DLD1 (cell line): Measurements from ENCODE around the gene MAGI3.

Experiments used
- in situ Hi-C: cut with HindIII; loops from 2 replicates; pipeline ENCODE4 v1.10.0; 2017; ENCODE audit warnings: low sequenced_read_pairs

The MAGI3 gene

DNA sequence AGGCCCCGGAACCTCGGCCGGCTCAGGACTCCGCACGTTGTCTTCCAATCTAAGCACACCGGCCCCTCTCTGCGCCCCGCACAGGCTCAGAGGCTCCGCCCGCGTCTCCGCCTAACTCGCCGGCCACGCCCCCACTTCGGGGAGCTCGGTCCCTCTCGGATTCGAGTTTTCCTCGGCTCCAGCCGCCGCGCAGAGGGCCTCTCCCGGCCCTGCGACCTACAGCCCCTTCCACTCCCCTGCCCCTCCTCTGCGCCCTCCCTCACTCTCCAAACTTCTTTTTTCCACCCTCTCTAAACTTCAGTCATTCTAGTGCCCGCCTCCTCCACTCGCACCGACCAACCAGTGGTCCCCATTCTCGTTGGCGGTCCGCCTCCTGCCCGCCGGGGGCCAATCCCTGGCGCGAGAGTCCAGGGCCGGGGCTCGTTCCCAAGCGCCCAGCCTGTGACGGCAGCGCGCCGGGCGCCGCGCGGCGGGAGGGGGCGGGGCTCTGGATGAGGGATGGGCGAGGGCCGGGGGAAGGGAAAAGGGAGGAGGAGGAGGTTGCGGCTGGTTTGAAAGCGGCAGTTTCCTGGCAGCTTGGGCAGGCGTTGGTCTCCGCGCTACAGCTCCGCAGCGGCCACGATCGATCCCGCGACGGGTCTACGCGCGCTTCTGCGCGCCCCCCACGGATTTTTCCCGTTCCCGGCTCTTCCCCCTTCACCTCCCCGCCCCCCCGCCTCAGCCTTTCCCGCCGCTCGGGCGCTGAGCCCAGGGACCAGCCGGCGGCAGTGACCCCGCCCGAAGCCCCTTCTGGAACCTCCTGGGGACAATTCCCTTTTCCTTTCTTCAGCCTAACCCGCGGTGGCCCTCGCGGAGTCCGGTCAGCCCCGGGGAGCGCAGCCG, at the start of gene MAGI3:
MAGI3 (plus strand) TSS at position 563 of the 882 bp plus-strand sequence. CDS start 519 bp downstream, outside the sequence.
- in situ Hi-C loops = no loop called here

DNA sequence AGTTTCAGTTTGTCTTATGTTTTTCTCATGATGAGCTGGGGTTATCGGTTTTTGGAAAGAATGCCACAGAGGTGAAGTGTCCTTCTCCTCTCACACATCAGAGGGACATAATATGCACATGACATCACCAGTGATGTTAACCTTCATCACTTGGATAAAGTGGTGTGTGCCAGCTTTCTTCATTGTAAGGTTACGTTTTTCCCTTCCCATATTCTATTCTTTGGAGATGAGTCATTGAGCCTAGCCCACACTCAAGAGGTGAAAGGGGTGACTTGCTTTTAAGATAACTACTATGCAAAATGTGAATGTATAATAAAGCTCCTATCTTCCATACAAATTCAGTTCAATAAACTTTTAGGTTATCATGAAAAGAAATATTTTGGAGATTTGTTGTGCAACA, 36.7 kb upstream of the MAGI3 start:
- in situ Hi-C loops = no loop called here

DNA sequence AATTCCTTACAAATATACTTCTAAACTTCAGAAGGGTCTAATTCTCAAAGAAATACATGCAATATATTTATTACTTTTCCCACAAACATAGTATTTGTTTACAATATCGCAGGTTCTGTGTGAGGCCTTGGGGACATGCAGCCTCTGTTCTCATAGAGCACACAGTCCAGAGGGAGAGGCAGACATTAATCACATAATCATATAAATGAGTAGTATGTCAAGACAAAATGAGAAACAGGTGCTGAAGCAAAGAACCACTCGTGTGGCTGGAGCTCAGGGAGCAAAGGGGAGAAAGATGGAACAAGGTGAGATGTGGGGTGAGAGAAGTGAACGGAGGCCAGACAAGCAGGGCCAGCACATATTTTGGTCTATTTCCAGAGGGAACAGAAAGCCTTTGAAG, 26.4 kb upstream of the MAGI3 start:
- in situ Hi-C loops = no loop called here

DNA sequence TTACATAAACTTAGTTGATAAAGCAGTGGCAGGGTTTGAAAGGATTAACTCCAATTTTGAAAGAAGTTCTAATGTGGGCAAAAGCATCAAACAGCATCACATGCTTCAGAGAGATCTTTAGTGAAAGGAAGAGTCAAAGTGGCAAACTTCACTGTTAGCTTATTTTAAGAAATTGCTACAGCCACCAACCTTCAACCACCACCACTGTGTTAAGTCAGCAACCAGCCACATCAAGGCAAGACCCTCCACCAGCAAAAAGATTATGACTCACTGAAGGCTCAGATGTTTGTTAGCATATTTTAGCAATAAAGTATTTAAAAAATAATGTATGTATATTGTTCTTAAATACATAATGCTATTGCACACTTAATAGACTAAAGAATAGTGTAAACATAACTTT, 21.3 kb upstream of the MAGI3 start:
- in situ Hi-C loops = no loop called here

DNA sequence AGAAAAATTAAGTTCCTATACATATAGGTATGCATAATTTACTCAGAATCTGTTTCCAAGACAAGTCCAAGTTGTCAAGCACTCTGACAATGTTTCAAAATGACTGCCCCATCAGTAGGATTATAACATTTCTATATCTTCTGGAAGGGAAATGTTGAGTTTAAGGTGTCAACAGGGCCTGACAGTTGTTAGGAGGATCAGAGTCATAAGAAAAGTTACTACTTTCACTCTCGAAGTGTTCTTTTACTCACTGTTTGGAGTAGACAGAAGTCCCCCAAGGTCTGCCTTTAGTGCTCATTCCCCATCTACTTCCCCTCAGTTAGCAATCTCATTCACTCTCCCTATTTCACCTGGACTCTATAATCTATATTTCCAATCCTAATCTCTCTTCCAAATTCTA, 20.6 kb upstream of the MAGI3 start:
- in situ Hi-C loops = no loop called here

DNA sequence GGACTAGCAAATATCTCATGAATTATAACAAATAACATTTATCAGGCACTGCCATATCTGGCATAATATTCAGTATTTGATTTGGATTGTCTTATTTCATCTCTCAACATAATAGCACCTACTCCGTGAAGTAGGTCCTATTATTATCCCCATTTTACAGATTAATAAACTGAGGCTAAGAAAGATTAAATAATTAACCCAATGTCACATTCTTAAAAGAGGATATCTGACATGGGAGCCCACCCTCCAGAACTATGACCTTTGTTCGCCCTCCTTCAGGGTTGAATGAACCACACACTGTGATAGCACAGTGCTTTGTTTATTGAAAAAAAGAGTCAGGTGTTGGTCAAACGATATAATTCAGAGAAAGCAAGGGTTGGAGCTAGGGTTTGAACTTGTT, 19.4 kb upstream of the MAGI3 start:
- in situ Hi-C loops = no loop called here

DNA sequence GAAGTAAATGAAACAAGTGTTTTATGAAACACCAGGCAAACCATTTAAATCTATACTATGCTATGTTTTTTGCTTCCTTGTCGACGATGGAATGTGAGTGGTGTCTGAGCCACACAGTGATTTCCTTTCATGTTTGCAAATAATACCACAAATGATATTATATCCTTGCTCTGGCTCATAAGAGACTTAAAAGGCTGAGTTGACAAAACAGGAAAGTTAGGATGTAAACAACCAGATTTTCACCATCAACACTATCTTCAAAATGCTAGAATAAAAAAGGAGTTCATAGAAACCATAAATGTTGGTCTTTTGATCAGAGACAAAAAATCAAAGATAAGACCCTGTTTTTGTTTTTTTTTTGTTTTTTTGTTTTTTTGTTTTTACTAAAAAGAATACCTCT, 17.8 kb upstream of the MAGI3 start:
- in situ Hi-C loops = no loop called here

DNA sequence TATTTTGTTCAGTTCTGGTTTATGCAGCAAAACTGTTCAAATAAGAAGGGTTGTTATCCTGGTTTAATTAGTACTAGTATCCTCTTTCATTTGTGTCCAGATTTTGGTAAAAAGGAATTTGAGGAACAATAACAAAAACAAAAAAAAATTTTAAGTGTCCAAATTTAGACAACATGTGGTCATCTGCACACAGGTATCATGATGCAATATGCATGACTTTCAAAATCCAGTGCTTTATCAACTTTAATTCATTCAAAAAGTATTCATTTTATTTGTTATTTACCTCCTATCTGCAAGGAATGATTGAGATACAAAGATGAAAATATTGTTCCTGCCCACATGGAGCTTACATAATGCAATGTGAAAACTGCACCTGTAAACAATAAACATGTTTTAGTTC, 16.7 kb upstream of the MAGI3 start:
- in situ Hi-C loops = no loop called here

DNA sequence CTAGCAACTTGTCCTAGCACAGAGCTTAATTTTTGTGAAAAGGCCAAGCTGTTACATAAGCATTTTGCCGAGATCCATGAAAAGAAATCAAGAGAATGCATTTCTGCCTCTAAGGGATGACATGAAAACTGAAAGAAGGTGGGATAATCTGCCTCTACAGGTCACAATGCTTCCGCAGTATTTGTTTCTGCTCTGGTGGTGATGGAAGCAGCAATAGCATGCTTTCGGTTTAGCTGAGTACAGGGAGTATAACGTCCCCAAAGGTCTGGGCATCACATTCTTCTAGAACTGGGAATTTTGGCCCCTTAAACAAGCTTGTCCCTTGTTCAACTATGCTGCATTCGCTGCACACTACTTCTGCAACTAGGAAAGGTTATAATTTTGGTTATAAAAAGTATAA, 14.4 kb upstream of the MAGI3 start:
- in situ Hi-C loops = loop anchor here (5.0 kb wide), 1 partner anchor 39 kb away; no protein-coding TSS in a partner anchor

DNA sequence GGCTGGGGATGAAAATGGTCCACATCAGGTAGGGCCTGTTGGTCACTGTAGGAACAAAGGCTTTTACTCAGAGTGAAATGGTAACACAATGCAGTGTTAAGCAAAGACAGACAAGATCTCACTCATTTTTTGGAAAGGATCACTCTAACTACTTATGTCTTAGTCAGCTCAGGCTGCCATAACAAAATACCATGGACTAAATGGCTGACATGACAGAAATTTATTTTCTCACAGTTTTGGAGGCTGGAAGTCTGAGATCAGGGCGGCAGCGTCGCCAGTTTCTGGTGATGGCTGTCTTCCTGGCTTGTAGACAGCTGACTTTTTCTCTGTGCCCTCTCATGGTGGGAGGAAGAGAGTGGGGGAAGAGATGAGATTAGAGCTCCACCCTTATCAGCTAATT, 10.2 kb upstream of the MAGI3 start:
- in situ Hi-C loops = no loop called here

DNA sequence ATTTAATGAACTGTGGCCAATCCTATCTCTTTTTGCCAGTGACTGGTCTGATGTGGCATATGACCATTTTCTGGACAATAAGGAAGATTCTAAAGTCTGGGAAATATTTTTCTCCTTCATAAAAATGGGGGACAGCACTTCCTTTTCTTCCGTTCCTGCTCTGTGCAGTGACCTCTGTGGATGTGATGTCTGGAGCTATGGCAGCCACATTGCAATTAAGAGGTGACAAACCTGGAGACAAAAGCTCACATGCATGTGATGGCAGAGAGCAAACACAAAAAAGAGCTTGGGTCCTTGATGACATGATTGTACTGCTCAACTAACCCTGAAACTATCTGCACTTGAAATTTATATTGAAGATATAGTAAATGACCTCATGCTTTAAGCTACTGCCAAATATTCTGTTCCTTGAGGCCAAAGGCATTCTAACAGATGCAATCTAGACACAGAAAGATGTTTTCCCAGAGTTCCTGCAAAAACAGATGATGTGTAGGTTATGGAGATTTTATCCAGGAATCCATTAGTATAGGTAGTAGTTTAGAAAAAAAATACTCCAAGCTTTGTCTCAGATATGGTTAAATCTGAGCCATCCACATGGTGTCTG, 2.2 kb upstream of the MAGI3 start:
- in situ Hi-C loops = no loop called here

DNA sequence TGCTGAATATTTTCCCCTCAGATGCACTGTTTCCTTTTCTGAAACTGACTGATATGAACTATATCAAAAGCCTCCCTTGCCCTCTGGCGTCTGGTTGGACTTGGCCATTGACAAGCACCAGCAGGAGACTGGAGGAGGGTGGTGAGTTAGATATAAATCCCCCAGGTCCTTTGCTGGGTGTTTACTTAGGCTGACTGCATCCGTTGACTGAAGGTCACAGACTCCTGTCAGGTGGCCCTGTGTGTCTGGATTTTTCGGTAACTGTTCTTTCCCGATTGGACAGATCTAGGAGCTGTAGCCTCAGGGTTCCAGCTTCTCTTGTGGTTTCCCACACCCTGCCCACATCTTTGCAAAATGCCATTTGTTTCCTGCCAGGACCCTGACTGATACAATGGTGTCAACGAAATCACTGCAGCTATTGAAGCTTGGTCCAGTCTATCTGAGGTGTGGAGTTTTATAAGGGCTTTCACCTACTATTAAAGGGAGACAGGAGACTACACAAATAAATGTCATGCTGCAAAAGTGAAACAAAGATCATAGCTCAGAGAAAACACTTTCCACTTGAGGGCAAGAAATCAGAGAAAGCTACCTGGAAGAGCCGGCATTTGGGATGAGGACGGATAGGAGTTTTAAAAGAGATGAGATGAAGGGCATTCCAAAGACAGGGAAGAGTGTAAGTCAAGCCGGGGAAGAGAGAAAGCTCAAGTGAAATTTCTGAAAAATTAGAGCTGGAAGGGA, 1.5 kb upstream of the MAGI3 start:
- in situ Hi-C loops = no loop called here

DNA sequence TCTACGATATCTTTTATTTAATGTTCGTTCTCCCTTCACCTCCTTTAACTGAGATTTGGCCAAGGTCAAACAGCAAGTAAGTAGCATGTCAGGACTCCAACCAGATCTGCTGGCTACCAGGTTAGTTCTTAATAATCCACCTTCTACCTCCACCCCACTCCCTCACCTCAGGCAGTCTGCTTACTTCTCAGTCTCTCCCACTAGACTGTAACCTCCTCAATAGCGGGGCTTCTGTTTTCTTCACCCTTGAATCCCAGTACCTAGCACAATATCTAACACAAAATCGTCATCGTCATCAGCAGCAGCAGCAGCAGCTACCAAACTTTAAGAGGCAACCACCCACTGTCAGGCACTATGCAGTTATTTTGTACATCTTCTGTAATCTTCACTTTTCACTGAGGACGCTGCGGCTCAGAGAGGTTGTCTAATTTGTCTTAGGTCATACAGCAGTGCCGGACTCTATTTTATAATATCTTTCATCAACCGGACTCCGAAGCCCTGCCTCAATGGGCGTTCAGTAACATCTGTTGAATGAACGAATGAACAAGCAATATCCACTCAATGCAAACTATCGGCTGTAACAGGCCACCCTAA, 859 bp upstream of the MAGI3 start:
- in situ Hi-C loops = no loop called here

DNA sequence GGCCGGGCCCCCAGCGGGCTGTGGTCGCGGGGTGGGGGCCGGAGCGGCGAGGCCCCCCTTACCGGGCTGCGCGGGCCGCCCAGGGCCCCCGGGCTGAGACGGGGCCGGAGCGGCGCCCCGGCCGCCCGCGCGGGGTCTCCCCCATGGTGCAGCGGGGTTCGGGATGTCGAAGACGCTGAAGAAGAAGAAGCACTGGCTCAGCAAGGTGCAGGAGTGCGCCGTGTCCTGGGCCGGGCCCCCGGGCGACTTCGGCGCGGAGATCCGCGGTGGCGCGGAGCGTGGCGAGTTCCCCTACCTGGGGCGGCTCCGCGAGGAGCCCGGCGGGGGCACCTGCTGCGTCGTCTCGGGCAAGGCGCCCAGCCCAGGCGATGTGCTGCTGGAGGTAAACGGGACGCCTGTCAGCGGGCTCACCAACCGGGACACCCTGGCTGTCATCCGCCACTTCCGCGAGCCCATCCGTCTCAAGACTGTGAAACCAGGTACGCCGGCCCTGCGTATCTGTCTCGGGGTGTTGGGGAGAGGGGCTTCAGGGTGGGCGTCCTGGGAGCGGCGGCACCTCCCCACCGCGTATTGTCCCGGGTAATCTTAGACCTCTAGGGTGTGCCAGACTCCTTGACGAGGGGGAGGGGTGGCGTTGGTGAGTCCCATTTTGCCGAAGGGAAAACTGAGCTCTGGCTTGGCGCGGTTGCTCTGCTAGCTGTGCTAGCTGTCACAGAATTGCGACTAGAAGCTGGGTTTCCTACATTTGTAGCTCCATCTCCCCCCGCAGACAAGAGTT, 745 bp downstream of the MAGI3 start:
- in situ Hi-C loops = no loop called here

DNA sequence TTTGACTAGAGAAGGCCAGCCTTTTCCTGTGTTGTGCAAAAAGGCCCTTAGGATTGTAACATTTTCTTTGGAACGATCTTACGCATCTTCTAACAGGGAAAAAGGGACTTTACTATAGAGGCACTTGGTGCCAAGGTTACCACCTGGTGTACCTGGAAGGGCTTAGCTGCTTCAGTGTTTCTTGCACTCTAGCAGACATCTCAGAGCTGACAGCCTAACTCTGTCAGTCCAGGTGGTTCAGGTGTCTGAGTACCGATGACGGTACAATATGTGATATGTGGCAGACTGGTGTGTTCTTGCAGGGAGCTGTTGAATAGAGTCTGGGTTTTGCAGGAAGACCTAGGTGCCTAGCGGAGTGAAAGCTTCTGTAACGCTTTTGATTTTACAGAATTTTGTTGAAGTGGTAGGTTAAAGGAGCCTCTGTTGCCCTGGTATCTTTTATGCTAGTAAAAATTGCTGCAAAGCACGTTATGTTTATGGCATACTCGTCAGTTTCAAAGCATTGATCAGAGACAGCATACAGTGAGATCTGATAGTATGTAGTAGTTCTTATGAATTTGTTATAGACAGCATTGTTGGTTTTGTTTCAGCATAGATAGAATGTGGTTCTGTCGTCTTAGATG, 1.4 kb downstream of the MAGI3 start:
- in situ Hi-C loops = no loop called here

DNA sequence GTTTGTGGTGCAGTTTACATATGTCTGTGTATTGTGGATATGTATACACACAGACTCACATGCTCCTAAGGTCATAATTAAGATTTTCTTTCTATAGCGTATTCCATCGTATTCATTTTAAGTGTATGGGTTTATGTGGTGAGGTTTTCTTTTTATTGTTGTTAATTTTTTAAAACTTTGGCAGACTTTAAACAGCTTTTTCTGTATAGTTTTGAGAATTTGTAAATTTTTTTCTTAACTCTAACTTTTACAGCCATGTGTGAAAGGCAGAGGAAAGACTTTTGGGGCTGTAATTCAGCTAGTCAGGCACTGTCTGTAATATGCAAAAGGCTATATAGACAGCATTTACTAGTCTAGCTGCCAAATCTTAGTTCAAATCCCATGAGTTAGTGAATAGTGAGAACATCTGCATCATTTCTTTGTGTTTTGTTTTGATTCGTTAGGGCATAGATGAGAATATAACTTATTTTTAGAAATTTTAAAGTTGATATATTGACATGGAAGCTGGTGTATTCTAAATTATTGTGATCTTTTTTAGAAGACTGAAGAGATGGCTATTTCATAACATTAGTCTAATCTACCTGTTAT, 2.3 kb downstream of the MAGI3 start:
- in situ Hi-C loops = no loop called here

DNA sequence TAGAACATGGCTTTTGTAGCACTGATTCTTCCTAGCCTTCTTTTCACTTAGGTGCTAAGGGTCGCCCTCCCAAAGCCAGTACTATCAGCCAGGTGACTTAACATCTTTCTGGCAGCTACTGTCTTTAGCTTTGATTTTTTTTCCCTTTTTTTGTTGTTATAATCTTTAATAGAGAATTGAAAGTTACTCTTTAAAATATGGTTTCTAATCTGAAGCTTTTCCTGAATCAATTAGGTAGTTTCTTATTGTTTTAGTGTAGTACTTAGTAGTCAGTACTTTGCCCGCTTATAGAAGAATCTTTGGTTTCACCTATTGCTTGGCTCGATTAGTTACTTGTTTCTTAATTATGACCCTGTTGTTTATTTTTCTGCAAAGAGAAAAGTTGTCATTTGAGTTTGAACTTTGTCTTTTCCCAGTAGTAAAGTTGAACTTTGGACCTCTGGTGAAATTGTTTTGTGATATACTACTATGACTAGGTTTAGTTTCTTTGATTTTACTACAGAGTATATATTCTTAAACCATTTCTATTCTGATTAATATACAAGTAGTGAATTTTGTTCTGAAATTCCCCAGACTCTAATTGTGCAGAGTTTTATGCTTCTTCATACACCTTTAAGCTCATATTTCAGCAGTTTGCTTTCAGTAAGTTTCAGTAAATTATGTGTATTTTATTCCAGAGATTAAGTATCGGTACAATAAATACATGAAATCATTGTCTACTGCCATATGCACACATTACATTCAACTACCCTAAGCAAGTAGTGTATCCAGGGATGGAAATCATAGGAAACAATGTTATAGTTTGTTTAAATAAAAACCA, 3.9 kb downstream of the MAGI3 start:
- in situ Hi-C loops = no loop called here

DNA sequence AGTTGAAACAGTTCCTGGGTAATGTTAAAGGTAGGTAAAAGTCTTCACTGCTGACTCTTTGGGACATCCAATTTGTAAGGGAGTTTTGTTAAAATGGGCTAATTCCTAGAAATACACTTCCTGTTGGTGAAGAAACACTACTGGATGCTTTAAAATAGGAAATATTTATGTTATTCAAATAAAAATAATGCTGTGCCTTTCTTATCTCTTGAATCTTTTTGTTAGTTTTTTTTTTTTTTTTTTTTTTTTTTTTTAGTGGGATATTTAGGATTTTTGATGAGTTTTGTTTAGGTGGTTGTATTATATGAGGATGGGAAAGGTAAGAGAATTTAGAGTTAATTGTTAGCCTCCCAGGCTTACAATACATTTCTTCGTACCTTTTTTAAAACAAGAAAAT, 4.5 kb downstream of the MAGI3 start:
- in situ Hi-C loops = no loop called here

DNA sequence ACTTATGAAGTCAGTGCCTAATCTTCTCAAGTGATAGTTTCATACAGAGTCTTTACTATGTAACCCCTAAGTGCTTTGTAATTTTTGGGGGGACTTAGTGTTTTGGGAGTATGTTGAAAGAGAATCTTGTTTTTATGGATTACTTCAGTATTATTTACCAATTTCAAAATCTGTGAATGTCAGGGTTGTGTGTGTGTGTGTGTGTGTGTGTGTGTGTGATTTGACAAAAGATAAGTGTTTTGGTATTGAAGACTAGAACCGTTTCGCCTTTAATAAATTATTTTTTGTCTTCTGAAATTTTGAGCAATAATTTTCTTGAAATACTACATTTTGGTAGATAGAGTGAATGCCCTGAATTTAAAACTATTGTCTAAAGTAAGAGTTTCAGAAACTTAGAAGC, 5.8 kb downstream of the MAGI3 start:
- in situ Hi-C loops = no loop called here
